G401.6 (cell line): ENCODE data around the gene NAALADL1.
"Not testable (repeated sequence)": the region's sequence is repeated elsewhere in the genome, so short reads cannot be mapped to it uniquely, and the experiment has no call there.

Source experiments
- FAIRE-seq: peaks from 2 replicates; lab custom pipeline; 2012; peaks lifted over from hg19 to GRCh38; lab: Jason Lieb, UNC

Gene NAALADL1

GRCh38 chr11:65013130-65013887, 45.0 kb downstream of the NAALADL1 start:
- FAIRE-seq = peak; percentile 34

- no peak for FAIRE-seq
Measured at GRCh38 chr11:65008873-65009272, 49.5 kb downstream of the NAALADL1 start.

GRCh38 chr11:65008016-65008415, 50.3 kb downstream of the NAALADL1 start:
- no peak for FAIRE-seq

GRCh38 chr11:65003968-65004367, 54.4 kb downstream of the NAALADL1 start:
- FAIRE-seq = not testable (repeated sequence)

- FAIRE-seq = no peak
Measured at GRCh38 chr11:65003282-65003681, 55.1 kb downstream of the NAALADL1 start.

- FAIRE-seq = no peak
Measured at GRCh38 chr11:65002706-65003105, 55.6 kb downstream of the NAALADL1 start.

- no peak for FAIRE-seq
Measured at GRCh38 chr11:64999478-64999877, 58.9 kb downstream of the NAALADL1 start.

- no peak for FAIRE-seq
Measured at GRCh38 chr11:64998690-64999431, 59.5 kb downstream of the NAALADL1 start.

GRCh38 chr11:64998141-64998540, 60.2 kb downstream of the NAALADL1 start:
- no peak for FAIRE-seq

GRCh38 chr11:64996710-64997380, 61.5 kb downstream of the NAALADL1 start, which contains the start of gene BATF2:
Gene BATF2, minus strand, starts transcription at chr11:64996971. Its CDS starts 57 bp downstream, at chr11:64996914.
- FAIRE-seq = no peak

GRCh38 chr11:64996327-64996709, 62.0 kb downstream of the NAALADL1 start:
- no peak for FAIRE-seq
